Lower leg skin (tissue), 4 donors: ENCODE data around the gene IL6. TPM values are rescaled to one million over a fixed set of nuclear protein-coding genes. Genes with fewer than 3 reads are reported as not detected.
"Not testable (repeated sequence)": the region's sequence is repeated elsewhere in the genome, so short reads cannot be mapped to it uniquely, and the experiment has no call there.

Source experiments
- DNase-seq, 2 donors: peaks; one replicate each; pipeline ENCODE4 v3.0.0-alpha.2; 2019; ENCODE audit warnings: low spot score in 2 of 2
- H3K4me3 ChIP-seq: fragments of 200-600 bp; sonication (generic); 2 replicates; pipeline ENCODE4 v1.5.1; 2017; ENCODE audit warnings: mild to moderate bottlenecking, low read depth; ENCODE audit not compliant: poor library complexity, severe bottlenecking
- POLR2A ChIP-seq, 2 donors: fragments of 450-650 bp; IDR thresholded peaks; one replicate each; pipeline ENCODE4 v1.6.1; 2016 to 2017; ENCODE audit warnings: antibody characterized with exemption in 2 of 2, mild to moderate bottlenecking in 1 of 2, moderate library complexity in 1 of 2
- WGBS, 2 donors: methylation state at CpG; one replicate each; pipeline ENCODE4 v1.1.5; 2018; 5-methylcytosine and 5-hydroxymethylcytosine counted together
- intact Hi-C: fragments of 100-400 bp; cut with DNase I; formaldehyde crosslinking; loops from one replicate; pipeline ENCODE4 v1.15.0; 2023; ENCODE audit warnings: low total_unique reads
- total RNA-seq, 4 donors: library from RNA; depleted of rRNA; stranded (reverse); fragments of >200 nt; gene quantifications; one replicate each; pipeline ENCODE4 v1.1.0, GENCODE V29; 2016
- TF ChIP-seq, protein P1 (sequence below), 3 donors: fragments of 450-650 bp; IDR thresholded peaks; one replicate each; pipeline ENCODE4 v1.5.1; 2016; ENCODE audit warnings: antibody characterized with exemption in 3 of 3, mild to moderate bottlenecking in 3 of 3, moderate library complexity in 2 of 3

The IL6 gene
- total RNA-seq, 4 donors from 2014 or later: 1.7 to 9.1 TPM; not detected in 2

DNA sequence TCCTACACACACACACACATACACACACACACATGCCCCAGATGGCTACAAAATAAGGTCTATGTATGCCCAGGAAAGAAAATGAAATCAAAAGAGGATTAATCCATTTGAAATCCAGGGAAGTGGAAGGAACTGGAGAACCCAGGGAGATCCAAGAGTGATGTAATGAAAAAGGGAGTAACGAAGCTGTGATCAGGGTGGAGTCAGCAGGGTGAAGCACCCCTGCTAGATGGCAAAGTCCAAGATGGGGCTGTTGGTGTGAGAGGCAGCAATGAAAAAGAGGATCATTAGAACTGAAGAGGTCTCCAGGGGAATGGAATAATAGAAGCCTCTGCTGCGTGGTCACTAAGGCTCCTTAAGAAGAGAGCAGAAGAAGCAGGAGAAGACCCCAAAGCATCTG, 43.6 kb upstream of the IL6 start:
- TF ChIP-seq, protein P1, sequence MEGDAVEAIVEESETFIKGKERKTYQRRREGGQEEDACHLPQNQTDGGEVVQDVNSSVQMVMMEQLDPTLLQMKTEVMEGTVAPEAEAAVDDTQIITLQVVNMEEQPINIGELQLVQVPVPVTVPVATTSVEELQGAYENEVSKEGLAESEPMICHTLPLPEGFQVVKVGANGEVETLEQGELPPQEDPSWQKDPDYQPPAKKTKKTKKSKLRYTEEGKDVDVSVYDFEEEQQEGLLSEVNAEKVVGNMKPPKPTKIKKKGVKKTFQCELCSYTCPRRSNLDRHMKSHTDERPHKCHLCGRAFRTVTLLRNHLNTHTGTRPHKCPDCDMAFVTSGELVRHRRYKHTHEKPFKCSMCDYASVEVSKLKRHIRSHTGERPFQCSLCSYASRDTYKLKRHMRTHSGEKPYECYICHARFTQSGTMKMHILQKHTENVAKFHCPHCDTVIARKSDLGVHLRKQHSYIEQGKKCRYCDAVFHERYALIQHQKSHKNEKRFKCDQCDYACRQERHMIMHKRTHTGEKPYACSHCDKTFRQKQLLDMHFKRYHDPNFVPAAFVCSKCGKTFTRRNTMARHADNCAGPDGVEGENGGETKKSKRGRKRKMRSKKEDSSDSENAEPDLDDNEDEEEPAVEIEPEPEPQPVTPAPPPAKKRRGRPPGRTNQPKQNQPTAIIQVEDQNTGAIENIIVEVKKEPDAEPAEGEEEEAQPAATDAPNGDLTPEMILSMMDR (IDR thresholded peaks at IDR 0.05): no peak
- TF ChIP-seq POLR2A (IDR thresholded peaks at IDR 0.05): no peak
- no peak for DNase-seq
- intact Hi-C loops: no loop called here
- H3K4me3 ChIP-seq: no peak overlapping the region
- 56 to 65% methylated on average over 2 of the region's 2 CpGs for WGBS, 2 donors

DNA sequence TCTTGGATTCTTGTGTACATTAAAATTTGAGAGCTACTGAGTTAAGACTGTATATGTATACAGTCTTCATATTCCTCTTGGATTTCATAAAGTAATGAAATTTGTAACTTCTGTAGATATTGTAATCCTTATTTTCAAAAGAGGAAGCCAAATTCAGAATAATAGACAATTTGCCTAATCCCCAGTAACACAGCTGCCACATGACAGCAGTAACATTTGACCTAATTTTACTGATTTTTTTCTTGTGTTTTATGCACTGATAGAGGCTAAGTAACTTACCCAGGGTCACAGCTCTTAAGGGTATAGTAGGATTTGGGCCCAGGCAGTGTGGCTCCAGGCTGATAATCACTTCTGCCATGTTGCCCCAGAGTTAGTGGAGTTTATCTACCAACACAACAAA, 40.4 kb upstream of the IL6 start:
- intact Hi-C loops: no loop called here
- TF ChIP-seq, protein P1 (IDR thresholded peaks at IDR 0.05): no peak
- TF ChIP-seq POLR2A (IDR thresholded peaks at IDR 0.05): no peak
- no peak overlapping the region for H3K4me3 ChIP-seq
- no peak for DNase-seq

DNA sequence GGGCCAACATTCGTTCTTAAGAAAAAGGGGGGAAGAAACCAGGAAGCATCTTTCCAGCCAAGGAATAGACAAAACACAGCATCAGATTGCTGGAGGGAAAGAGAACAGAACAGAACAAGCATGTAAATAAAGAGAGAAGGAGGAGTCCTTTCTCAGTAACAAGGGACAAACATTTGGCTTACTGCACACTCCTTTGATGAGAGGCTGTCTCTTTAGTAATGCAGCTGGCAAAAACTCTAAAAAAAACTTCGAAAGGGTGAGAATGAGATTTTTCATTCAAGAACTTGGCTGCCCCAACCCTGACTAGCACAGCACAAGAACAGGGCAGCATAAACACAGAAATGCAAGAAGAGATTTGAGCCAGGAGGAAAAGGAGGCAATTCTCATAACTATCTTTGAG, 38.9 kb upstream of the IL6 start:
- intact Hi-C loops: no loop called here
- WGBS, 2 donors: 14 to 21% methylated on average over 2 of the region's 2 CpGs
- no peak for DNase-seq
- no peak overlapping the region for H3K4me3 ChIP-seq
- no peak for TF ChIP-seq POLR2A (IDR thresholded peaks at IDR 0.05)
- TF ChIP-seq, protein P1 (IDR thresholded peaks at IDR 0.05): no peak

DNA sequence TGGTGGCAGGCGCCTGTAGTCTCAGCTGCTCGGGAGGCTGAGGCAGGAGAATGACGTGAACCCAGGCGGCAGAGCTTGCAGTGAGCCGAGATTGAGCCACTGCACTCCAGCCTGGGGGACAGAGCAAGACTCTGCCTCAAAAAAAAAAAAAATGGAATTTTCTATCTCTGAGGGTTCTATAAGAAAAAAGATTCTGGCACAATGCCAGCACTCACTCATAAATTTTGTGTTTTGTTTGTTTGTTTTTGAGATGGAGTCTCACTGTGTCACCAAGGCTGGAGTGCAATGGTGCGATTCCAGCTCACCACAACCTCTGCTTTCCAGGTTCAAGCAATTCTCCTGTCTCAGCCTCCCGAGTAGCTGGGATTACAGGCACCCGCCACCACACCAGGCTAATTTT, 38.1 kb upstream of the IL6 start:
- intact Hi-C loops, H3K4me3 ChIP-seq, DNase-seq: not testable (repeated sequence)
- WGBS, 2 donors: 95 to 97% methylated on average over 8 of the region's 8 CpGs

DNA sequence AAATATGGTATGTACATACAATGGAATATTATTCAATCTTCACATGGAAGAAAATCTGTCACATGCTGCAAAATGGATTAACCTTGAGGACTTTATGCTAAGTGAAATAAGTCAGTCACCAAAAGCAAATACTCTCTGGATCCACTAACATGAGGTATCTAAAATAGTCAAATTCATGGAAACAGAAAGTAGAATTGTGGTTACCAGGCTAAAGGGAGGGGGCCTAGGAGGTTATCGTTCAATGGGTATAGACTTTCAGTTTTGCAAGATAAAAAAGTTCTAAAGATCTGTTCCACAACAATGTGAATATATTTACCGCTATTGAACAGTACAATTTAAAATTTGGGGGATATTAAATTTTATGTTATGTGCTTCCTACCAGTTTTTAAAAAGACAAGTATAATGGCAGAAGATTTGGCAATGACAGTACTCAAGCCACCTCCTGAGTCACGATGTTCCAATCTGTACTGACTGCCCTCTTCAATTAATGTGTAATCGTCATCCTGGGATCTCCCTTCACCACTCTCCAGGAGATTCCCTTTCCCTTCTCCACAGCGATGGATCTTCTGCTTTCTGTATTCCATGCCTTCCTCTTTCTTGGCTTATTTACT, 32.3 kb upstream of the IL6 start:
- TF ChIP-seq, protein P1 (IDR thresholded peaks at IDR 0.05): no peak
- TF ChIP-seq POLR2A (IDR thresholded peaks at IDR 0.05): no peak
- intact Hi-C loops: no loop called here
- no peak for DNase-seq
- 61 to 71% methylated on average over 5 of the region's 5 CpGs for WGBS, 2 donors
- H3K4me3 ChIP-seq: no peak overlapping the region

DNA sequence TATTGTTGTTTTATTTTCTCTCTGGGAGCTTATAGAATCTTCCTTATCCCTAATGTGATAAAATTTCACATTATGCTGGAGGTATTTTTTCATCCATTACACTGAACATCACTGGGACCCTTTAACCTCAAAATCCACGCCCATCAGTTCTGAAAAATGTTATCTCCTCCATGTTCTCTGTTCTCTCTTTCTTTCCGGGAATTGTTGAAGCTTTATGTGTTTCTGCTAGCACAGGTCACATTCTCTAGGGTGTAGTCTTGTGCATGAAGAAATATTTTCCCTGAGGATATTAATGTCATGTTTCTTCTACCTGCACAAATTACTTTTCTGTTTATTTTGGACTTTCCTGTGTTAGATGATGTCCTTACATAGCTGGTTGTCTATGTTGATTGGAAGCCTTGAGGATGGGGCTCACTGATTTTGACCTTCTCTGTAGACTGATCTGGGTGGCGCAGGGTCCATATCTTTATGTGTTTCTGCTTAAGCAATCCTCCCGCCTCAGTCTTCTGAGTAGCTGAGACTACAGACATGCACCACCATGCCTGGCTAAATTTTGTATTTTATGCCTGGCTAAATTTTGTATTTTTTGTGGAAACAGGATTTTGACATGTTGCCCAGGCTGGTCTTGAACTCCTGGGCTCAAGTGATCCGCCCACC, 31.4 kb upstream of the IL6 start:
- TF ChIP-seq, protein P1 (IDR thresholded peaks at IDR 0.05): no peak
- TF ChIP-seq POLR2A (IDR thresholded peaks at IDR 0.05): no peak
- intact Hi-C loops: no loop called here
- no peak for DNase-seq
- H3K4me3 ChIP-seq: no peak overlapping the region
- WGBS, 2 donors: 88% methylated on average over 5 of the region's 5 CpGs
